Transverse colon (tissue), 4 donors: ENCODE data around the gene ZBTB26. TPM values are rescaled to one million over a fixed set of nuclear protein-coding genes. Genes with fewer than 3 reads are reported as not detected.

Experiments used
- DNase-seq: peaks from one replicate; pipeline ENCODE4 v3.0.0-alpha.2; 2019
- H3K27ac ChIP-seq, 4 donors: fragments of 200-600 bp; sonication (generic); 2 replicates each; pipeline ENCODE4 v1.5.1; 2016 to 2018; ENCODE audit warnings: inconsistent platforms in 4 of 4
- H3K27me3 ChIP-seq: fragments of 200-600 bp; sonication (generic); 2 replicates; pipeline ENCODE4 v1.5.1; 2017; ENCODE audit warnings: inconsistent platforms
- H3K36me3 ChIP-seq, 4 donors: fragments of 200-600 bp; sonication (generic); 2 replicates each; pipeline ENCODE4 v1.5.1; 2017 to 2019; ENCODE audit warnings: inconsistent platforms in 4 of 4
- H3K4me1 ChIP-seq, 4 donors: fragments of 200-600 bp; sonication (generic); 2 replicates each; pipeline ENCODE4 v1.5.1; 2017 to 2020; ENCODE audit warnings: inconsistent platforms in 4 of 4
- H3K4me3 ChIP-seq, 4 donors: fragments of 200-600 bp; sonication (generic); 1 replicate in 1 of 4; 2 replicates in 3 of 4; pipeline versions ENCODE4 v1.5.1 to v1.6.1; 2017 to 2019; ENCODE audit warnings: inconsistent platforms in 4 of 4
- H3K9me3 ChIP-seq, 2 donors: fragments of 200-600 bp; sonication (generic); 2 replicates each; pipeline ENCODE4 v1.5.1; 2017 to 2019; ENCODE audit warnings: inconsistent platforms in 2 of 2
- CTCF ChIP-seq, 5 experiments: fragments of 200-600 bp in 3 of 5; fragments of 450-650 bp in 2 of 5; sonication (generic) in 3 of 5; IDR thresholded peaks; 1 replicate in 2 of 5; 2 replicates in 3 of 5; pipeline ENCODE4 v1.5.1; 2016 to 2017; ENCODE audit warnings: antibody characterized with exemption in 5 of 5, inconsistent platforms in 3 of 5, mild to moderate bottlenecking in 2 of 5, moderate library complexity in 1 of 5
- EP300 ChIP-seq: sonication (generic); formaldehyde crosslinking; IDR thresholded peaks from one replicate; pipeline ENCODE4 v1.6.1; 2017; ENCODE audit warnings: antibody characterized with exemption, low read depth
- POLR2A ChIP-seq: fragments of 450-650 bp; IDR thresholded peaks from one replicate; pipeline ENCODE4 v1.6.1; 2016; ENCODE audit warnings: antibody characterized with exemption, mild to moderate bottlenecking, moderate library complexity
- POLR2AphosphoS5 ChIP-seq, 3 donors: sonication (generic); formaldehyde crosslinking; IDR thresholded peaks; one replicate each; pipeline ENCODE4 v1.6.1; 2016; ENCODE audit warnings: antibody characterized with exemption in 3 of 3
- WGBS, 2 donors: methylation state at CpG; one replicate each; pipeline ENCODE4 v1.1.5; 2018; ENCODE audit warnings: low coverage in 1 of 2; 5-methylcytosine and 5-hydroxymethylcytosine counted together
- in situ Hi-C, 4 donors: fragments of 200-750 bp; cut with MboI; loops; one replicate each; pipeline versions ENCODE4 v1.15.0 to v1.15.1; 2017; ENCODE audit warnings: low sequenced_read_pairs in 3 of 4, low pct_ligation_motif_present in 1 of 4, low pct_unique_long_range_greater_than_20kb in 1 of 4
- intact Hi-C: fragments of 100-400 bp; cut with DNase I; formaldehyde crosslinking; loops from one replicate; pipeline ENCODE4 v1.15.1; 2023; ENCODE audit warnings: low total_unique reads
- total RNA-seq, 4 donors: library from RNA; depleted of rRNA; stranded (reverse); fragments of >200 nt; gene quantifications; one replicate each; pipeline ENCODE4 v1.1.0, GENCODE V29; 2016

Gene ZBTB26
- total RNA-seq, 4 donors from 2014 or later, result 6.7 to 18.5 (median 8.0) TPM

- intact Hi-C loops, result no loop called here
- H3K27me3 ChIP-seq, result no peaks in the 10 kb centered on the region
- in situ Hi-C loops, result no loop called here
- peaks cover 33 to 87% (median 48%) of the 10 kb centered on the region in 4 donors for H3K4me1 ChIP-seq
- DNase-seq, result no peak
- H3K9me3 ChIP-seq, result no peaks in the 10 kb centered on the region
- peak overlapping the region; percentile 45 to 70 (median 64) for H3K27ac ChIP-seq
- TF ChIP-seq POLR2A (no peak), EP300 (no peak), CTCF (IDR thresholded peaks at IDR 0.05) (no peak), POLR2AphosphoS5 (IDR thresholded peaks at IDR 0.05) (no peak)
- 52% methylated on average over 3 of the region's 3 CpGs; no CpG with 5 or more reads in 1 of the 2 donors for WGBS, 2 donors
- no peaks in the 10 kb centered on the region for H3K36me3 ChIP-seq
- no peak overlapping the region for H3K4me3 ChIP-seq
Measured at GRCh38 chr9:122948313-122948712, 17.0 kb upstream of the ZBTB26 start.

- TF ChIP-seq CTCF (IDR thresholded peaks at IDR 0.05) (no peak), EP300 (no peak)
- DNase-seq, result no peak
- Histone ChIP-seq H3K36me3 (no peaks in the 10 kb centered on the region), H3K4me3 (no peak overlapping the region), H3K27ac (peak overlapping the region; percentile 52 to 78 (median 66)), H3K9me3 (no peaks in the 10 kb centered on the region), H3K27me3 (no peaks in the 10 kb centered on the region), H3K4me1 (peaks cover 41 to 98% (median 60%) of the 10 kb centered on the region in 4 donors)
- in situ Hi-C loops, result no loop called here
- WGBS, 2 donors, result 50 to 59% methylated on average over 1 of the region's 1 CpG
- intact Hi-C loops, result no loop called here
Measured at GRCh38 chr9:122946461-122947005, 15.2 kb upstream of the ZBTB26 start.

- Histone ChIP-seq H3K4me3 (no peak overlapping the region), H3K36me3 (no peaks in the 10 kb centered on the region), H3K4me1 (peaks cover 34 to 90% (median 56%) of the 10 kb centered on the region in 4 donors), H3K27ac (peak overlapping the region; percentile 52 to 78 (median 66)), H3K27me3 (no peaks in the 10 kb centered on the region), H3K9me3 (no peaks in the 10 kb centered on the region)
- intact Hi-C loops (no loop called here), in situ Hi-C loops (no loop called here)
- 56 to 67% methylated on average over 3 to 4 of the region's 4 CpGs for WGBS, 2 donors
- no peak for TF ChIP-seq EP300
- TF ChIP-seq CTCF (IDR thresholded peaks at IDR 0.05), result no peak
- no peak for TF ChIP-seq POLR2A
- no peak for TF ChIP-seq POLR2AphosphoS5 (IDR thresholded peaks at IDR 0.05)
- no peak for DNase-seq
Measured at GRCh38 chr9:122944960-122945888, 13.9 kb upstream of the ZBTB26 start.

- 9 to 13% methylated on average over 11 to 17 of the region's 17 CpGs for WGBS, 2 donors
- Histone ChIP-seq H3K27ac (peak overlapping the region; percentile 91 to 97 (median 94)), H3K4me1 (peaks cover 25 to 58% (median 34%) of the 10 kb centered on the region in 4 donors), H3K9me3 (no peaks in the 10 kb centered on the region), H3K27me3 (no peaks in the 10 kb centered on the region), H3K36me3 (peaks cover 0 to 10% (median 1%) of the 10 kb centered on the region in 4 donors), H3K4me3 (peak overlapping the region; percentile 74 to 97 (median 88))
- DNase-seq, result no peak
- intact Hi-C loops, result no loop called here
- peak in 2 of 3 donors; percentile 40 to 58 for TF ChIP-seq POLR2AphosphoS5 (IDR thresholded peaks at IDR 0.05)
- TF ChIP-seq EP300, result no peak
- no peak for TF ChIP-seq CTCF (IDR thresholded peaks at IDR 0.05)
- TF ChIP-seq POLR2A, result no peak
- in situ Hi-C loops, result no loop called here
Measured at GRCh38 chr9:122941582-122942234, 10.4 kb upstream of the ZBTB26 start.
